GM12878 (cell line): Measurements from ENCODE around the gene TMEM201. TPM values are rescaled to one million over a fixed set of nuclear protein-coding genes. Genes with fewer than 3 reads are reported as not detected.
A peak's percentile ranks its signal among the peaks of the same experiment; 100 is the strongest.

Source experiments
- BCL11A ChIP-seq: IDR thresholded peaks from 2 replicates; pipeline ENCODE4 v1.6.1; 2011; ENCODE audit warnings: low read depth, low read length
- CREM ChIP-seq: IDR thresholded peaks from 2 replicates; pipeline ENCODE4 v1.6.1; 2014; ENCODE audit warnings: antibody characterized with exemption, low read depth
- EED ChIP-seq: sonication (generic); IDR thresholded peaks from 2 replicates; pipeline ENCODE4 v1.6.1; 2016; ENCODE audit warnings: antibody characterized with exemption, low read depth
- EP300 ChIP-seq, 2 experiments: fragments of 150-350 bp in 1 of 2; IDR thresholded peaks; 2 replicates each; pipeline ENCODE4 v1.6.1; 2011 to 2012; ENCODE audit warnings: low read depth in 2 of 2, low read length in 2 of 2, borderline replicate concordance in 1 of 2, improper control_type of control experiment in 1 of 2, inconsistent platforms in 1 of 2; ENCODE audit not compliant: control insufficient read depth in 1 of 2
- ETV6 ChIP-seq, 2 experiments: fragments of 450-650 bp in 1 of 2; IDR thresholded peaks in 1 of 2; conservative IDR thresholded peaks in 1 of 2; 2 replicates each; pipeline ENCODE4 v1.6.1; 2014; ENCODE audit warnings: antibody characterized with exemption in 1 of 2, borderline replicate concordance in 1 of 2, low read depth in 1 of 2, mild to moderate bottlenecking in 1 of 2, moderate library complexity in 1 of 2
- HCFC1 ChIP-seq: fragments of 150-350 bp; IDR thresholded peaks from 2 replicates; pipeline ENCODE4 v1.6.1; 2014; ENCODE audit warnings: low read length
- HDAC2 ChIP-seq: fragments of 200-600 bp; sonication (generic); IDR thresholded peaks from 2 replicates; pipeline ENCODE4 v1.6.1; 2017
- IRF4 ChIP-seq: IDR thresholded peaks from 2 replicates; pipeline ENCODE4 v1.6.1; 2011; ENCODE audit warnings: low read depth, low read length
- MYB ChIP-seq: fragments of 150-350 bp; IDR thresholded peaks from 2 replicates; pipeline ENCODE4 v1.6.1; 2014; ENCODE audit warnings: mild to moderate bottlenecking, low read depth, low read length, borderline replicate concordance
- NFIC ChIP-seq: IDR thresholded peaks from 2 replicates; pipeline ENCODE4 v1.6.1; 2012; ENCODE audit warnings: low read depth, mild to moderate bottlenecking, inconsistent platforms, low read length, moderate library complexity
- POLR2A ChIP-seq: IDR thresholded peaks from 2 replicates; pipeline ENCODE4 v1.6.1; 2011; ENCODE audit warnings: low read depth, mild to moderate bottlenecking, low read length
- POLR2AphosphoS2 ChIP-seq: IDR thresholded peaks from 2 replicates; pipeline ENCODE4 v1.6.1; 2011; ENCODE audit warnings: low read depth, mild to moderate bottlenecking, low read length, improper control_type of control experiment, moderate library complexity
- POLR2AphosphoS5 ChIP-seq: IDR thresholded peaks from 2 replicates; pipeline ENCODE4 v1.6.1; 2011; ENCODE audit warnings: mild to moderate bottlenecking, low read length, inconsistent platforms
- RELA ChIP-seq: fragments of 450-650 bp; IDR thresholded peaks from 2 replicates; pipeline ENCODE4 v1.8.0; 2014; ENCODE audit warnings: borderline replicate concordance; ENCODE audit not compliant: partially characterized antibody
- RUNX3 ChIP-seq: IDR thresholded peaks from 2 replicates; pipeline ENCODE4 v1.6.1; 2012; ENCODE audit warnings: low read length, inconsistent platforms
- SMAD5 ChIP-seq: IDR thresholded peaks from 2 replicates; pipeline ENCODE4 v1.6.1; 2016; ENCODE audit warnings: antibody characterized with exemption, low read depth
- SMARCA5 ChIP-seq: fragments of 450-650 bp; IDR thresholded peaks from 2 replicates; pipeline ENCODE4 v1.6.1; 2017; ENCODE audit warnings: mild to moderate bottlenecking
- TAF1 ChIP-seq: IDR thresholded peaks from 2 replicates; pipeline ENCODE4 v1.6.1; 2011; ENCODE audit warnings: mild to moderate bottlenecking, low read depth, low read length, borderline replicate concordance
- TCF3 ChIP-seq: IDR thresholded peaks from 2 replicates; pipeline ENCODE4 v1.6.1; 2012; ENCODE audit warnings: low read depth, mild to moderate bottlenecking, low read length, borderline replicate concordance; ENCODE audit not compliant: insufficient read depth
- YBX1 ChIP-seq: fragments of 450-650 bp; IDR thresholded peaks from 2 replicates; pipeline ENCODE4 v1.6.1; 2016; ENCODE audit warnings: antibody characterized with exemption
- YY1 ChIP-seq: IDR thresholded peaks from 2 replicates; pipeline ENCODE4 v1.6.1; 2011; ENCODE audit warnings: low read depth, mild to moderate bottlenecking, low read length
- ZBED1 ChIP-seq: IDR thresholded peaks from 2 replicates; pipeline ENCODE4 v1.6.1; 2016; ENCODE audit warnings: borderline replicate concordance
- ZNF622 ChIP-seq: fragments of 450-650 bp; IDR thresholded peaks from 2 replicates; pipeline ENCODE4 v1.6.1; 2017; ENCODE audit warnings: mild to moderate bottlenecking, inconsistent platforms
- polyA plus RNA-seq, 11 experiments: library from polyadenylated mRNA; depleted of rRNA in 4 of 11; unstranded in 6 of 11; stranded (reverse) in 5 of 11; fragments of >200 nt; fragmentation: Nextera tagmentation in 4 of 11; fragmentation: Illumina TruSeq in 1 of 11; extraction: Ambion mirVana in 4 of 11; extraction: Trizol in 1 of 11; gene quantifications; 1 replicate in 1 of 11; 2 replicates in 10 of 11; pipeline versions ENCODE4 v1.2.1 to v1.2.3, GENCODE V29; 2011 to 2016; ENCODE audit warnings: inconsistent platforms in 2 of 11, missing spikeins in 2 of 11, low read depth in 1 of 11
- total RNA-seq, 4 experiments: library from RNA; depleted of rRNA in 3 of 4; stranded (reverse); fragments of >200 nt in 3 of 4; fragmentation: Illumina TruSeq in 1 of 4; extraction: Trizol in 1 of 4; gene quantifications; 2 replicates each; pipeline versions ENCODE4 v1.2.1 to v1.2.3, GENCODE V29; 2013 to 2021
- TF ChIP-seq, protein P1 (sequence below): fragments of 450-650 bp; IDR thresholded peaks from 2 replicates; pipeline ENCODE4 v1.6.1; 2017; ENCODE audit warnings: low read depth, mild to moderate bottlenecking, moderate library complexity
- TF ChIP-seq, protein P2 (sequence below): IDR thresholded peaks from 2 replicates; pipeline ENCODE4 v1.6.1; 2012; ENCODE audit warnings: low read depth, low read length, improper control_type of control experiment
- TF ChIP-seq, protein P3 (sequence below): fragments of 450-650 bp; conservative IDR thresholded peaks from 2 replicates; pipeline ENCODE4 v1.6.1; 2017; ENCODE audit warnings: mild to moderate bottlenecking, moderate library complexity
- TF ChIP-seq, protein P4 (sequence below): fragments of 450-650 bp; IDR thresholded peaks from 2 replicates; pipeline ENCODE4 v1.6.1; 2016; ENCODE audit warnings: mild to moderate bottlenecking

Gene TMEM201
- total and polyA plus RNA-seq, 10 of the 15 experiments (the other 5 are each of a cell fraction or from before 2014, with no cell fraction given) = 0.13 to 26.6 (median 6.1) TPM

DNA sequence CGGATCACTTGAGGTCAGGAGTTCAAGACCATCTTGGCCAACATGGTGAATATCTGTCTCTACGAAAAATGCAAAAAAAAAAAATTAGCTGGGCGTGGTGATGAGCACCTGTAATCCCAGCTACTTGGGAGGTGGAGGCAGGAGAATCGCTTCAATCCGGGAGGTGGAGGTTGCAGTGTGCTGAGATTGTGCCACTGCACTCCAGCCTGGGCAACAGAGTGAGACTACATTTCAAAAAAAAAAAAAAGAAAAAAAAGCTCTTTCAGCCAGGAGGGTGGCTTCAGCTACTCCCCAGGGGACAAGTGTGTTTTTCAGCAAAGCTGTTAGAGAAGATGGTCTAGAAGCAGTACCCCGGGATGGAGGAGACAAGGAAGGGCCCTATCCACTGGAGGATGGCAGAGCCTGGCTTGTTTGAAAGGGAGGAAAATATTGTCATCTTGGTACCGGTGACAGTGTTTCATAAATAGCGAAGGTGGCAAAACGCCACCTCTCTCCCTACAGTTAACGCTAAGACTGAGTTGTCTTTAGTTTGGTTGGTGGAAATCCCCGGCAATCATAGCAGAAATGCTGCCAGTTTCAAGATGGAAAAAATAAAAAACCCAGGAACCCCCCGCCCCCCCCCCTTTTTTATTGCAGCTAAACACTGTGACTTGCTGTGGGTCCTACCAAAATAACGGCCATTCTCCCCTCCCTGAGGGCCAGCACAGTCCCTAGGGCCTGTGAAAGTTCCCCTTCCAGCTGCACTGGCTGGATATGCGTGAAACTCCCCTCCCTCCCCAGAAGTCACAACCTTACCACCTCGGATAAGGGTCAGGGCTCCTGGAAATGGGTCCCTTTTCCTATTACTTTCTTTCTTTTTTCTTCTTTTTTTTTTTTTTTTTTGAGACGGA is 66.4 kb downstream of the TMEM201 start (continued):
- peak; percentile 46 for TF ChIP-seq NFIC
- peak; percentile 70 for TF ChIP-seq TAF1
- TF ChIP-seq, protein P1, sequence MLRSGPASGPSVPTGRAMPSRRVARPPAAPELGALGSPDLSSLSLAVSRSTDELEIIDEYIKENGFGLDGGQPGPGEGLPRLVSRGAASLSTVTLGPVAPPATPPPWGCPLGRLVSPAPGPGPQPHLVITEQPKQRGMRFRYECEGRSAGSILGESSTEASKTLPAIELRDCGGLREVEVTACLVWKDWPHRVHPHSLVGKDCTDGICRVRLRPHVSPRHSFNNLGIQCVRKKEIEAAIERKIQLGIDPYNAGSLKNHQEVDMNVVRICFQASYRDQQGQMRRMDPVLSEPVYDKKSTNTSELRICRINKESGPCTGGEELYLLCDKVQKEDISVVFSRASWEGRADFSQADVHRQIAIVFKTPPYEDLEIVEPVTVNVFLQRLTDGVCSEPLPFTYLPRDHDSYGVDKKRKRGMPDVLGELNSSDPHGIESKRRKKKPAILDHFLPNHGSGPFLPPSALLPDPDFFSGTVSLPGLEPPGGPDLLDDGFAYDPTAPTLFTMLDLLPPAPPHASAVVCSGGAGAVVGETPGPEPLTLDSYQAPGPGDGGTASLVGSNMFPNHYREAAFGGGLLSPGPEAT = peak; percentile 96
- 0 out of 2 replicates have a peak, but pooled peaks have one; percentile 58 for TF ChIP-seq EED
- no peak for TF ChIP-seq HCFC1
- TF ChIP-seq, protein P2, sequence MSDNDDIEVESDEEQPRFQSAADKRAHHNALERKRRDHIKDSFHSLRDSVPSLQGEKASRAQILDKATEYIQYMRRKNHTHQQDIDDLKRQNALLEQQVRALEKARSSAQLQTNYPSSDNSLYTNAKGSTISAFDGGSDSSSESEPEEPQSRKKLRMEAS = no peak
- TF ChIP-seq POLR2A = peak; percentile 56
- TF ChIP-seq ZNF622 = no peak
- TF ChIP-seq ZBED1 = peak; percentile 72; the same call in 1 of the 2 replicates
- no peak for TF ChIP-seq CREM
- TF ChIP-seq, protein P3, sequence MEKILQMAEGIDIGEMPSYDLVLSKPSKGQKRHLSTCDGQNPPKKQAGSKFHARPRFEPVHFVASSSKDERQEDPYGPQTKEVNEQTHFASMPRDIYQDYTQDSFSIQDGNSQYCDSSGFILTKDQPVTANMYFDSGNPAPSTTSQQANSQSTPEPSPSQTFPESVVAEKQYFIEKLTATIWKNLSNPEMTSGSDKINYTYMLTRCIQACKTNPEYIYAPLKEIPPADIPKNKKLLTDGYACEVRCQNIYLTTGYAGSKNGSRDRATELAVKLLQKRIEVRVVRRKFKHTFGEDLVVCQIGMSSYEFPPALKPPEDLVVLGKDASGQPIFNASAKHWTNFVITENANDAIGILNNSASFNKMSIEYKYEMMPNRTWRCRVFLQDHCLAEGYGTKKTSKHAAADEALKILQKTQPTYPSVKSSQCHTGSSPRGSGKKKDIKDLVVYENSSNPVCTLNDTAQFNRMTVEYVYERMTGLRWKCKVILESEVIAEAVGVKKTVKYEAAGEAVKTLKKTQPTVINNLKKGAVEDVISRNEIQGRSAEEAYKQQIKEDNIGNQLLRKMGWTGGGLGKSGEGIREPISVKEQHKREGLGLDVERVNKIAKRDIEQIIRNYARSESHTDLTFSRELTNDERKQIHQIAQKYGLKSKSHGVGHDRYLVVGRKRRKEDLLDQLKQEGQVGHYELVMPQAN = no peak
- TF ChIP-seq EP300 (IDR thresholded peaks at IDR 0.05; ENCODE audit: borderline replicate concordance in 1 of 2, control insufficient read depth in 1 of 2, low read depth in 2 of 2, low read length in 2 of 2) = peak; percentile 26 to 41; a peak in 2 of 4 replicates
- TF ChIP-seq RELA = peak; percentile 83
- TF ChIP-seq HDAC2 = no peak
- TF ChIP-seq POLR2AphosphoS5 = peak; percentile 86
- TF ChIP-seq TCF3 = 0 out of 2 replicates have a peak, but pooled peaks have one; percentile 21
- peak; percentile 63; the same call in 1 of the 2 replicates for TF ChIP-seq BCL11A
- TF ChIP-seq POLR2AphosphoS2 = 0 out of 2 replicates have a peak, but pooled peaks have one; percentile 1
- peak; percentile 78; the same call in 1 of the 2 replicates for TF ChIP-seq YBX1
- TF ChIP-seq YY1 = peak; percentile 45
- TF ChIP-seq, protein P4, sequence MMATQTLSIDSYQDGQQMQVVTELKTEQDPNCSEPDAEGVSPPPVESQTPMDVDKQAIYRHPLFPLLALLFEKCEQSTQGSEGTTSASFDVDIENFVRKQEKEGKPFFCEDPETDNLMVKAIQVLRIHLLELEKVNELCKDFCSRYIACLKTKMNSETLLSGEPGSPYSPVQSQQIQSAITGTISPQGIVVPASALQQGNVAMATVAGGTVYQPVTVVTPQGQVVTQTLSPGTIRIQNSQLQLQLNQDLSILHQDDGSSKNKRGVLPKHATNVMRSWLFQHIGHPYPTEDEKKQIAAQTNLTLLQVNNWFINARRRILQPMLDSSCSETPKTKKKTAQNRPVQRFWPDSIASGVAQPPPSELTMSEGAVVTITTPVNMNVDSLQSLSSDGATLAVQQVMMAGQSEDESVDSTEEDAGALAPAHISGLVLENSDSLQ = 0 out of 2 replicates have a peak, but pooled peaks have one; percentile 6
- TF ChIP-seq MYB = peak; percentile 78
- TF ChIP-seq SMARCA5 = 0 out of 2 replicates have a peak, but pooled peaks have one; percentile 66
- peak in 1 of 2 experiments; percentile 41; a peak in 1 of 4 replicates for TF ChIP-seq ETV6 (conservative IDR thresholded peaks at IDR 0.05 in 1 of 2, IDR thresholded peaks at IDR 0.05 in 1 of 2; ENCODE audit: borderline replicate concordance in 1 of 2, low read depth in 1 of 2)
- no peak for TF ChIP-seq SMAD5
- peak; percentile 73; the same call in 1 of the 2 replicates for TF ChIP-seq RUNX3
- TF ChIP-seq IRF4 = 0 out of 2 replicates have a peak, but pooled peaks have one; percentile 10
